GM23248 (cell line): ENCODE data around the gene CYP39A1.

Experiments used
- EZH2 ChIP-seq: fragments of 200-600 bp; sonication (generic); IDR thresholded peaks from 2 replicates; pipeline ENCODE4 v1.6.1; 2018; ENCODE audit warnings: antibody characterized with exemption, mild to moderate bottlenecking; ENCODE audit not compliant: insufficient read depth, poor library complexity, severe bottlenecking
- EZH2phosphoT487 ChIP-seq: fragments of 200-600 bp; sonication (generic); IDR thresholded peaks from 2 replicates; pipeline ENCODE4 v1.6.1; 2018; ENCODE audit warnings: antibody characterized with exemption, moderate library complexity, mild to moderate bottlenecking, low read depth; ENCODE audit not compliant: insufficient read depth

DNA sequence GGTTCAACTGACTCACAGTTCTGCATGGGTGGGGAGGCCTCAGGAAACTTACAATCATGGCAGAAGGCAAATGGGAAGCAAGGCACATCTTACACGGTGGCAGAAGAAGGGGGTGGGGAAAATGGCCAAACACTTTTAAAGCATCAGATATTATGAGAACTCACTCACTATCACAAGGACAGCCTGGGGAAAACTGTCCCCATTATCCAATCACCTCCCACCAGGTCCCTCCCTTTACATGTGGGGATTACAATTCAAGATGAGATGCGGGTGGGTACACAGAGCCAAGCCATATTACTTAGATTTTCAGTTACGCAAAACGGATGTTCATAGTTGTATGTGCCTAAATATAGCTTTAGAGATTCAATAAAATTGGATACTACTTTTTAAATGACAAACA lies 25.6 kb downstream of the CYP39A1 start:
- TF ChIP-seq EZH2, result no peak
- no peak for TF ChIP-seq EZH2phosphoT487
